OCI-LY1 (cell line): ENCODE data around the gene MACROD2.

ENCODE experiments used
- H2AFZ ChIP-seq: fragments of 200-600 bp; sonication (generic), shearing (Covaris generic); 2 replicates; pipeline ENCODE4 v1.6.0; 2014; ENCODE audit warnings: antibody characterized with exemption, mild to moderate bottlenecking, low read length
- H3F3A ChIP-seq: fragments of 200-600 bp; sonication (generic), shearing (Covaris generic); 2 replicates; pipeline ENCODE4 v1.6.0; 2014; ENCODE audit warnings: mild to moderate bottlenecking, antibody characterized with exemption, low read length, moderate library complexity; ENCODE audit not compliant: insufficient read depth
- H3K27ac ChIP-seq: fragments of 200-600 bp; sonication (generic); 2 replicates; pipeline ENCODE4 v1.5.1; 2014; ENCODE audit warnings: low read length, mixed run types, mild to moderate bottlenecking, low read depth; ENCODE audit not compliant: poor library complexity, severe bottlenecking
- H3K27me3 ChIP-seq: fragments of 200-600 bp; sonication (generic); 2 replicates; pipeline ENCODE4 v1.6.0; 2014; ENCODE audit warnings: antibody characterized with exemption, mild to moderate bottlenecking, low read length, moderate library complexity; ENCODE audit not compliant: insufficient read depth
- H3K36me3 ChIP-seq: fragments of 200-600 bp; sonication (generic); 2 replicates; pipeline ENCODE4 v1.6.1; 2014; ENCODE audit warnings: mild to moderate bottlenecking, antibody characterized with exemption, low read length, moderate library complexity, mixed read lengths; ENCODE audit not compliant: insufficient read depth
- H3K4me1 ChIP-seq: fragments of 200-600 bp; sonication (generic); 2 replicates; pipeline ENCODE4 v1.5.1; 2014; ENCODE audit warnings: mild to moderate bottlenecking, low read length, moderate library complexity; ENCODE audit not compliant: insufficient read depth, severe bottlenecking
- H3K4me2 ChIP-seq: fragments of 200-600 bp; sonication (generic), shearing (Covaris generic); 2 replicates; pipeline ENCODE4 v1.6.1; 2014; ENCODE audit warnings: low read length
- H3K4me3 ChIP-seq: fragments of 200-600 bp; sonication (generic); 2 replicates; pipeline ENCODE4 v1.5.1; 2014; ENCODE audit warnings: low read length, low read depth, mild to moderate bottlenecking, mixed read lengths; ENCODE audit not compliant: poor library complexity, severe bottlenecking
- H3K79me2 ChIP-seq: fragments of 200-600 bp; shearing (Covaris generic); 2 replicates; pipeline ENCODE4 v1.6.1; 2016; ENCODE audit warnings: mixed run types, low read length, mixed read lengths; ENCODE audit not compliant: insufficient read depth
- H3K9ac ChIP-seq: fragments of 200-600 bp; sonication (generic), shearing (Covaris generic); 2 replicates; pipeline ENCODE4 v1.6.1; 2014; ENCODE audit warnings: mild to moderate bottlenecking, low read length, mixed read lengths
- H3K9me2 ChIP-seq: fragments of 200-600 bp; sonication (generic), shearing (Covaris generic); 2 replicates; pipeline ENCODE4 v1.6.1; 2014; ENCODE audit warnings: low read depth, mild to moderate bottlenecking, low read length, mixed read lengths
- H3K9me3 ChIP-seq: fragments of 200-600 bp; shearing (Covaris generic); 2 replicates; pipeline ENCODE4 v1.6.1; 2014; ENCODE audit warnings: low read length, mixed read lengths
- H4K20me1 ChIP-seq: fragments of 200-600 bp; sonication (generic), shearing (Covaris generic); 2 replicates; pipeline ENCODE4 v1.6.0; 2016; ENCODE audit warnings: mild to moderate bottlenecking, low read length; ENCODE audit not compliant: insufficient read depth
- EZH2 ChIP-seq: fragments of 200-600 bp; sonication (generic), shearing (Covaris generic); IDR thresholded peaks from 2 replicates; pipeline ENCODE4 v1.8.0; 2017; ENCODE audit warnings: borderline replicate concordance, mixed run types, mild to moderate bottlenecking, antibody characterized with exemption, low read length, moderate library complexity, mixed read lengths
- TF ChIP-seq, protein P1 (sequence below): fragments of 200-600 bp; sonication (generic), shearing (Covaris generic); IDR thresholded peaks from 2 replicates; pipeline ENCODE4 v1.5.1; 2017; ENCODE audit warnings: mild to moderate bottlenecking, antibody characterized with exemption, low read length, moderate library complexity, mixed read lengths

MACROD2 gene

DNA sequence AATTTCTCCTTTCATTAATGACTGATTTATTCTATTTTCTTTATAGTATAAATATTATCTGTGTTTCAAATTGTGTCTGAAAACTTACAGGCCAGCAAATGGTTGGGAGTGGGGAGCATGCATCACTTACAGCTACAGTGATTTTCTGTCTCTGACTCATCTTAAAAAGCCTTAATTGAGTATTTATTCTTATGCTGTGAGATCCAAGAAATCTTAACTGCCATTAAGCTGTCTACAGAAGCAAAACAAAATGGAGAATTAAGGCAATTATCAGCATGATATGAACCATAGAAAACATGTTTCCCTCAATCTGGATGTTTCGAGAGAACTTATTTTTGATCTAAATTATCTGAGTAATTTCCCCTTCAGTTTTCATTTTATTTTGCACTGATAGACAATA, 1746.8 kb downstream of the MACROD2 start:
- H2AFZ ChIP-seq, result no peak overlapping the region
- H3K4me2 ChIP-seq, result no peak overlapping the region
- no peaks in the 10 kb centered on the region for H3K9me2 ChIP-seq
- H4K20me1 ChIP-seq, result no peaks in the 10 kb centered on the region
- no peak overlapping the region for H3K9ac ChIP-seq
- no peaks in the 10 kb centered on the region for H3K27me3 ChIP-seq
- no peaks in the 10 kb centered on the region for H3K4me1 ChIP-seq
- H3K79me2 ChIP-seq, result no peaks in the 10 kb centered on the region
- no peaks in the 10 kb centered on the region for H3K9me3 ChIP-seq
- H3K36me3 ChIP-seq, result no peaks in the 10 kb centered on the region
- no peak overlapping the region for H3K4me3 ChIP-seq
- TF ChIP-seq, protein P1, sequence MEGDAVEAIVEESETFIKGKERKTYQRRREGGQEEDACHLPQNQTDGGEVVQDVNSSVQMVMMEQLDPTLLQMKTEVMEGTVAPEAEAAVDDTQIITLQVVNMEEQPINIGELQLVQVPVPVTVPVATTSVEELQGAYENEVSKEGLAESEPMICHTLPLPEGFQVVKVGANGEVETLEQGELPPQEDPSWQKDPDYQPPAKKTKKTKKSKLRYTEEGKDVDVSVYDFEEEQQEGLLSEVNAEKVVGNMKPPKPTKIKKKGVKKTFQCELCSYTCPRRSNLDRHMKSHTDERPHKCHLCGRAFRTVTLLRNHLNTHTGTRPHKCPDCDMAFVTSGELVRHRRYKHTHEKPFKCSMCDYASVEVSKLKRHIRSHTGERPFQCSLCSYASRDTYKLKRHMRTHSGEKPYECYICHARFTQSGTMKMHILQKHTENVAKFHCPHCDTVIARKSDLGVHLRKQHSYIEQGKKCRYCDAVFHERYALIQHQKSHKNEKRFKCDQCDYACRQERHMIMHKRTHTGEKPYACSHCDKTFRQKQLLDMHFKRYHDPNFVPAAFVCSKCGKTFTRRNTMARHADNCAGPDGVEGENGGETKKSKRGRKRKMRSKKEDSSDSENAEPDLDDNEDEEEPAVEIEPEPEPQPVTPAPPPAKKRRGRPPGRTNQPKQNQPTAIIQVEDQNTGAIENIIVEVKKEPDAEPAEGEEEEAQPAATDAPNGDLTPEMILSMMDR, result no peak
- TF ChIP-seq EZH2, result no peak
- no peak overlapping the region for H3K27ac ChIP-seq
- H3F3A ChIP-seq, result no peaks in the 10 kb centered on the region

DNA sequence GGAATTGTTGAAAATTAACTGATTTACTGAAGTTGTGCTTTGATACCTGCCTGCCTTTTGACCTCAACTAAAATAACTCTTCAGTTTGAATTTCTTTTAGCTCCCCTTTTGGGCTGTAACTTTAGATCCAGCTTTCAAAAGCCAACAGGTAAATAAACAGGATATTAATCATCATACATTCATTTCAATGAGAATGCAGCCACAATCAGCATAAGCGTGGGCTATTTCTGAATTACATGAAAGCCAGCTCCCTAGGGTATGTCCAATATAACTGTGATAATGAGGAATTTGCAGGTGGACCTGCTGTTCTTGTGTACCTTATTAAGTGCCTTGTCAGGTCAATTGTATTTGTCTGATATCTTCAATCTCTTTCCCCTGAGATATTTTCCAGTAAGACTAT, 1747.3 kb downstream of the MACROD2 start:
- Histone ChIP-seq H3K4me1 (no peaks in the 10 kb centered on the region), H3K9ac (no peak overlapping the region), H3K4me3 (no peak overlapping the region), H4K20me1 (no peaks in the 10 kb centered on the region), H3K9me3 (no peaks in the 10 kb centered on the region), H3K36me3 (no peaks in the 10 kb centered on the region), H3K27me3 (no peaks in the 10 kb centered on the region), H2AFZ (no peak overlapping the region), H3K9me2 (no peaks in the 10 kb centered on the region), H3K27ac (no peak overlapping the region), H3F3A (no peaks in the 10 kb centered on the region), H3K4me2 (no peak overlapping the region), H3K79me2 (no peaks in the 10 kb centered on the region)
- TF ChIP-seq EZH2, result no peak
- TF ChIP-seq, protein P1, result no peak

DNA sequence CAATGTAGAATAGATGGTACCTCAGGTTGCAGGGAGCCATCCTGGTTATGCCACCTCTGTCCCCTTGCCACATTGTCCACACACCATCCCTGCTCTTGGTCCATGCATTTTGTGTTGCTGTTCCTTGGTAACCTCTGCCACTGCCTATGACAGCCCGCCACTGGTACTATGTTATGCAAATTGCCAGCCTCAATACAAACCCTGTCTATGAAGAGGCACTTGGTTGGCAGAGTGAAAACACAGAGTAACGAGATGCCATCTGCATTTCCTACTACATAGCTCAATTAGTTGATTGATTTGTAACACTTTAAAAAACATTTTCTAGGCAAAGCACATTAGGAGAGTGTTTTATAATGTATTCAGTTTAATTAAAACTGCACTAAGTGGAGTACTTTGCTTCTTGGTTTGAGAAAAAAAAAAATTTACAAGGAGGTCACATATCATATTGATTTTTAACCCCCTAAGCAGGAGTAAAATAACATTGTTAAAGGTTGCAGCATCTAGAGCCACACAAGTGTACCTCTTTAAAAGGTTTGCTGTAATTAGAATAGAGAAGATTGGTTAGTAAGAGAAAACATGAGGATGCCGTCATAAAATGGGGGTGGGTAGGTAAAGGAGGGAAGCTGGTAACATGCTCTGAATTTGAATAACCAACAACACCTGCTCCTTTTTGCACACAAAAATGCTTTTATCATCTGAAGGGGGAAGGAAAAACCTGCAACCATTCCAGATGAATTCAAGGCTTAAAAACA, 1760.9 kb downstream of the MACROD2 start:
- no peaks in the 10 kb centered on the region for H3F3A ChIP-seq
- no peaks in the 10 kb centered on the region for H4K20me1 ChIP-seq
- no peaks in the 10 kb centered on the region for H3K79me2 ChIP-seq
- H3K4me2 ChIP-seq, result no peak overlapping the region
- no peaks in the 10 kb centered on the region for H3K36me3 ChIP-seq
- TF ChIP-seq, protein P1, result no peak
- no peak for TF ChIP-seq EZH2
- no peak overlapping the region for H3K27ac ChIP-seq
- H3K9me2 ChIP-seq, result no peaks in the 10 kb centered on the region
- H3K9ac ChIP-seq, result no peak overlapping the region
- no peaks in the 10 kb centered on the region for H3K4me1 ChIP-seq
- no peak overlapping the region for H2AFZ ChIP-seq
- H3K9me3 ChIP-seq, result no peaks in the 10 kb centered on the region
- H3K4me3 ChIP-seq, result no peak overlapping the region
- no peaks in the 10 kb centered on the region for H3K27me3 ChIP-seq
